Measurements from ENCODE around the gene ANKIB1.

The ANKIB1 gene

DNA sequence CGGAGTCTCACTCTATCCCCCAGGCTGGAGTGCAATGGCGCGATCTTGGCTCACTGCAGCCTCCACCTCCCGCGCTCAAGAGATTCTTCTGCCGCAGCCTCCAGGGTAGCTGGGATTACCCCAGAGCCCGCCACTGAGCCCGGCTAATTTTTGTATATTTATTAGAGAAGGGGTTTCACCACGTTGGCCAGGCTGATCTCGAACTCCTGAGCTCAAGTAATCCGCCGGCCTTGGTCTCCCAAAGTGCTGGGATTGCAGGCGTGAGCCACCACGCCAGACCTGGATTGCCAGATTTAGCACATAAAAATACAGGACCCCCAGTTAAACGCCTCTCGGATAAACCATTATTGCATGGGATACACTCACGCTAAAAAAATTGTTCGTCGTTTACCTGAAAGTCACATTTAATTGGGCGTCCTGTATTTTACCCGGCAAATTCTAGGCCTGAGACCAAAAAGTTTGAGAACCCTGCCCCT is 201.1 kb downstream of the ANKIB1 start:
- no peaks in the 10 kb centered on the region for H3K27me3 ChIP-seq (ENCODE audit: insufficient read depth, low read length, poor library complexity)

DNA sequence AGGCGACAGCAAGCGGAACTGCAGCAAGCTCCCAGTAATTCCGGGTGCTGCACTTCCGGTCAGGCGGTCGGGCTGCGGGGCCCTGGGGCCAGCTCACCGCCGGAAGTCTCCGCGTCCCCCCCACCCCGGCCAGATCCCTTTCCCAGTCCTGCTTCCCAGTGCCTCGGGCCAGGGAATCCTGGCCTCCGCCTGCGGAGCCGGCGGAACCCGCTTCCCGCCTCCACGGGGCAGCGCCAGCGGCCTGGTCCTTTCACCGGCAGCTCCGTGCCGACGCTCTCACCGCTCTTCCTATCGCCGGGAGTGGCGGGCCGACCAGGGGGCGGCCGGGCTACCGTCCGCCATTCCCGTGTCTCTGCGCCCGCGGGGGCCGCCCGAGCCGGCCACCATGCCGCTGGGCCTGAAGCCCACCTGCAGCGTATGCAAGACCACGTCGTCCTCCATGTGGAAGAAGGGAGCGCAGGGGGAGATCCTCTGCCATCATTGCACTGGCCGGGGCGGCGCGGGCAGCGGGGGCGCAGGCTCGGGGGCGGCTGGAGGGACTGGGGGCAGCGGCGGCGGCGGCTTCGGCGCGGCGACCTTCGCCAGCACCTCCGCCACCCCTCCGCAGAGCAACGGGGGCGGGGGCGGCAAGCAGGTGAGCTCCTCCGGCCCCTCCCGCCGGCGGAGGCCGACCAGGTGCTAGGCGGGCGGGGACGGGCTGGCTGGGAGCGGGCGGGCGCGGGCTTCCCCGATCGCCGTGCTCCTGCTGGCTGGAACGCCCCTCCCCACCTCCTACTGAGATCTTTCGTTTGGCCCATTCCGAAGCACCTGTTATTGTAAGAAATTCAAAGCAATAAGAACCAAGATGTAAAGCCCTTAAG is 201.8 kb downstream of the ANKIB1 start, which contains the start of gene GATAD1:
Gene GATAD1 (plus strand): TSS at position 138 of the 860 bp plus-strand sequence. CDS start 248 bp downstream, at position 386.
- ATAC-seq (ENCODE audit: insufficient read depth, low read depth) (peak; percentile 86), DNase-seq (peak; percentile 84)
- TF ChIP-seq EZH2 (IDR thresholded peaks at IDR 0.05; ENCODE audit: borderline replicate concordance, low read depth, low read length, severe bottlenecking): no peak
- TF ChIP-seq, protein P1, sequence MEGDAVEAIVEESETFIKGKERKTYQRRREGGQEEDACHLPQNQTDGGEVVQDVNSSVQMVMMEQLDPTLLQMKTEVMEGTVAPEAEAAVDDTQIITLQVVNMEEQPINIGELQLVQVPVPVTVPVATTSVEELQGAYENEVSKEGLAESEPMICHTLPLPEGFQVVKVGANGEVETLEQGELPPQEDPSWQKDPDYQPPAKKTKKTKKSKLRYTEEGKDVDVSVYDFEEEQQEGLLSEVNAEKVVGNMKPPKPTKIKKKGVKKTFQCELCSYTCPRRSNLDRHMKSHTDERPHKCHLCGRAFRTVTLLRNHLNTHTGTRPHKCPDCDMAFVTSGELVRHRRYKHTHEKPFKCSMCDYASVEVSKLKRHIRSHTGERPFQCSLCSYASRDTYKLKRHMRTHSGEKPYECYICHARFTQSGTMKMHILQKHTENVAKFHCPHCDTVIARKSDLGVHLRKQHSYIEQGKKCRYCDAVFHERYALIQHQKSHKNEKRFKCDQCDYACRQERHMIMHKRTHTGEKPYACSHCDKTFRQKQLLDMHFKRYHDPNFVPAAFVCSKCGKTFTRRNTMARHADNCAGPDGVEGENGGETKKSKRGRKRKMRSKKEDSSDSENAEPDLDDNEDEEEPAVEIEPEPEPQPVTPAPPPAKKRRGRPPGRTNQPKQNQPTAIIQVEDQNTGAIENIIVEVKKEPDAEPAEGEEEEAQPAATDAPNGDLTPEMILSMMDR (IDR thresholded peaks at IDR 0.05; ENCODE audit: borderline replicate concordance, extremely low read depth, low read length, poor library complexity, severe bottlenecking): peak; percentile 94

More for the DNA sequence above, 201.1 kb downstream of the ANKIB1 start:
- Histone ChIP-seq H4K20me1 (ENCODE audit: insufficient read depth, low read length) (no peaks in the 10 kb centered on the region), H3K36me3 (ENCODE audit: insufficient read depth, low read length) (peaks cover 6% of the 10 kb centered on the region), H3K9ac (ENCODE audit: low read depth, low read length) (peak overlapping the region; percentile 99), H3K9me3 (ENCODE audit: insufficient read depth, low read length, severe bottlenecking) (no peaks in the 10 kb centered on the region), H3K79me2 (ENCODE audit: insufficient read depth, low read length) (no peaks in the 10 kb centered on the region), H3K4me3 (ENCODE audit: low read depth in 1 of 2, low read length in 2 of 2) (peak overlapping the region; percentile 54 to 82; a peak in 3 of 4 replicates), H3K4me2 (ENCODE audit: insufficient read depth, low read length) (peak overlapping the region; percentile 64), H2AFZ (ENCODE audit: low read depth, low read length) (peak overlapping the region; percentile 87), H3K27ac (ENCODE audit: low read length) (peak overlapping the region; percentile 90), H3K4me1 (ENCODE audit: insufficient read depth, low read length) (peaks cover 21% of the 10 kb centered on the region)
- TF ChIP-seq EZH2 (IDR thresholded peaks at IDR 0.05; ENCODE audit: borderline replicate concordance, low read depth, low read length, severe bottlenecking): no peak
- TF ChIP-seq, protein P1 (IDR thresholded peaks at IDR 0.05; ENCODE audit: borderline replicate concordance, extremely low read depth, low read length, poor library complexity, severe bottlenecking): no peak
- ATAC-seq (ENCODE audit: insufficient read depth, low read depth): no peak
- DNase-seq: no peak

DNA sequence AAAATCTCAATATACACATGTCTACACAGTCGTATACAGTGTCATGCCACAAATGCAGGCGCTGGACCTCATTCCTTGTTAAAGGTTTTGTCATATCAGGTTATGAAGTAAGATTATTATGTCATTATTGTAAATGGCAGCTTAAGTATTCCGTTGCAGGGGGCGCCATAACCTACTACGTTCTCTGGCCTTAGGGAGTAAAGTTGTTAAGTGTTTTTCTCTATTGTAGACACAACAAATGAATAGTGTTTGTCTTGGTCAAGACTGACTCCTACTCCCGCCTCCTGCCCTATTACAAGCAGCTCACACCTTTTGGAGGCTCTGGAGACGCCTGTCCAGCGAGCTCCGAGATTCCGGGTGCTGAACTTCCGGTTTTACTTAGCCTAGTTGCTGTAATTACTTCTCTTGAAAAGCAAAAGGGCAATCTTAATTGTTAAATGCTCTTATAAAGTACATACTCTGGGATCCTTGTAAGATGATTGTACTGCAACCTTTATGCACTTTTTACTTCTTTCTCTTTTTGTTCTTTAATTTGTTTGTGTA is 202.5 kb downstream of the ANKIB1 start:
- DNase-seq: peak; percentile 61
- H3K4me3 ChIP-seq (ENCODE audit: low read depth in 1 of 2, low read length in 2 of 2): peak overlapping the region; percentile 54 to 82; a peak in 3 of 4 replicates

More for the DNA sequence above, 201.8 kb downstream of the ANKIB1 start, which contains the start of gene GATAD1:
- Histone ChIP-seq H4K20me1 (ENCODE audit: insufficient read depth, low read length) (no peaks in the 10 kb centered on the region), H2AFZ (ENCODE audit: low read depth, low read length) (peak within 1 kb of the TSS; percentile 87), H3K36me3 (ENCODE audit: insufficient read depth, low read length) (peaks cover 13% of the 10 kb centered on the region), H3K27ac (ENCODE audit: low read length) (peak within 1 kb of the TSS; percentile 90), H3K27me3 (ENCODE audit: insufficient read depth, low read length, poor library complexity) (no peaks in the 10 kb centered on the region), H3K9me3 (ENCODE audit: insufficient read depth, low read length, severe bottlenecking) (no peaks in the 10 kb centered on the region), H3K4me3 (ENCODE audit: low read depth in 1 of 2, low read length in 2 of 2) (peak within 1 kb of the TSS; percentile 54 to 82; a peak in 3 of 4 replicates), H3K4me2 (ENCODE audit: insufficient read depth, low read length) (peak within 1 kb of the TSS; percentile 64), H3K4me1 (ENCODE audit: insufficient read depth, low read length) (peaks cover 21% of the 10 kb centered on the region), H3K9ac (ENCODE audit: low read depth, low read length) (peak within 1 kb of the TSS; percentile 99), H3K79me2 (ENCODE audit: insufficient read depth, low read length) (no peaks in the 10 kb centered on the region)

More for the DNA sequence above, 202.5 kb downstream of the ANKIB1 start:
- Histone ChIP-seq H3K9me3 (ENCODE audit: insufficient read depth, low read length, severe bottlenecking) (no peaks in the 10 kb centered on the region), H3K36me3 (ENCODE audit: insufficient read depth, low read length) (peaks cover 18% of the 10 kb centered on the region), H3K27ac (ENCODE audit: low read length) (peak overlapping the region; percentile 90), H3K9ac (ENCODE audit: low read depth, low read length) (peak overlapping the region; percentile 99), H3K4me2 (ENCODE audit: insufficient read depth, low read length) (peak overlapping the region; percentile 64), H3K4me1 (ENCODE audit: insufficient read depth, low read length) (peaks cover 21% of the 10 kb centered on the region), H4K20me1 (ENCODE audit: insufficient read depth, low read length) (no peaks in the 10 kb centered on the region), H3K79me2 (ENCODE audit: insufficient read depth, low read length) (no peaks in the 10 kb centered on the region), H3K27me3 (ENCODE audit: insufficient read depth, low read length, poor library complexity) (no peaks in the 10 kb centered on the region), H2AFZ (ENCODE audit: low read depth, low read length) (peak overlapping the region; percentile 87)
- peak; percentile 37 for ATAC-seq (ENCODE audit: insufficient read depth, low read depth)
- no peak for TF ChIP-seq EZH2 (IDR thresholded peaks at IDR 0.05; ENCODE audit: borderline replicate concordance, low read depth, low read length, severe bottlenecking)
- TF ChIP-seq, protein P1 (IDR thresholded peaks at IDR 0.05; ENCODE audit: borderline replicate concordance, extremely low read depth, low read length, poor library complexity, severe bottlenecking): peak; percentile 66
